ENCODE results near the gene MVP.
"Not testable (repeated sequence)": the region's sequence is repeated elsewhere in the genome, so short reads cannot be mapped to it uniquely, and the experiment has no call there.

Gene MVP

DNA sequence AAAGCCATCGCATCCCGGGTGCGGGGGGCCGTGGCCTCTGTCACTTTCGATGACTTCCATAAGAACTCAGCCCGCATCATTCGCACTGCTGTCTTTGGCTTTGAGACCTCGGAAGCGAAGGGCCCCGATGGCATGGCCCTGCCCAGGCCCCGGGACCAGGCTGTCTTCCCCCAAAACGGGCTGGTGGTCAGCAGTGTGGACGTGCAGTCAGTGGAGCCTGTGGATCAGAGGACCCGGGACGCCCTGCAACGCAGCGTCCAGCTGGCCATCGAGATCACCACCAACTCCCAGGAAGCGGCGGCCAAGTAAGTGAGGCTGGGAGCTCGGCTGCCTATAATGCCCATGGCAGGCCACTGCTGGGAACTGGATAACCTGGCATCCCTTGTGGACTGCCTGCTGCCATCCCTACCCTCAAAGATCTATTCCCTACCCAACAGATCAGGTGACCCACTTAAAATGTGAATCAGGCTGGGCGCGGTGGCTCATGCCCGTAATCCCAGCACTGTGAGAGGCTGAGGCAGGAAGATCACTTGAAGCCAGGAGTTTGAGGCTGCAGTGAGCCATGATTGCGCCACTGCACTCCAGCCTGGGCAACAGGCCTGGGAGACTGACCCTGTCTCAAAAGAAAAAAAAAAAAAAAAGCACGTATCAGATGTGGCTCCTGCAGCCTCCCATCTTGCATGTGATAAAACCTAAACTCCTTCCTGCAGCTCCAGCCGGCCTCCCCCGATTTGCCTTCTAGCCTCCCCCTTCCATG is 24.5 kb downstream of the MVP start:
- DNase-seq, result no peak

- DNase-seq, result no peak
Observed at GRCh38 chr16:29845656-29846055, 25.4 kb downstream of the MVP start.

GRCh38 chr16:29848420-29849297 is 28.4 kb downstream of the MVP start:
- peak; percentile 90 for DNase-seq

DNA sequence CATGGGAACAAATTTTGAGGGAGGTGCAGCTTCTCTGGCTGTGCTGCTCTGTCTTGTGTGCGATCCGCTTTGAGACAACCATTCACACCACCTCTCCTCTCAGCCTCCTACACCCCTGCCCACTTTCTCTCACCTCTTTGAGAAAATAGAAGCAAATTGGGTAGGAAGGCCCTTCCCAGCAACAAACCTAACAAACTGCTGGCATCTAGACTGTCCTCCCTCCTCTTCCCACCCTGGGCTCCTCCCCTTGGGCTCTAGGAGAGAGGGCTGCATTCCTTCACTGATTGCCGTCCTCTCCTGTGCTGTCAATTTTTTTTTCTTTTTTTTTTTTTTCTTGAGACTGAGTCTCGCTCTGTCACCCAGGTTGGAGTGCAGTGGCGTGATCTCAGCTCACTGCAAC is 29.2 kb downstream of the MVP start:
- DNase-seq, result no peak

DNA sequence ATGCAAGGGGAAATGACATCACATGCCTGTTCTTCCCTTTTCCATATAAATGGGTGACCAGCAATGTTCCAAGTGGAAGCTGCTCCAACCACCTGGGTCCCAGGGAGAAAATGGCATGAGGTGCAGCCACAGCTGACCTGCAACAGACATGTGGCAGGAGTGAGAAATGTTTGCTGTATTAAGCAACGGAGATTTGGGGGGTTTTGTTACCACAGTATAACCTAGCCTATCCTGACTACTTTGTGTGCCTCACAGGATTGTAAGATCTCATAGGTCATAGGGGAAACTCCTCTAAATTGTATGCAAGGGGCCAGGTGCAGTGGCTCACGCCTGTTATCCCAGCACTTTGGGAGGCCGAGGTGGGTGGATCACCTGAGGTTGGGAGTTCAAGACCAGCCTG is 30.7 kb downstream of the MVP start:
- no peak for DNase-seq

GRCh38 chr16:29852654-29853053 is 32.4 kb downstream of the MVP start:
- DNase-seq, result no peak

- DNase-seq, result no peak
Observed at GRCh38 chr16:29854520-29855100, 34.3 kb downstream of the MVP start.

GRCh38 chr16:29857133-29857760 is 37.0 kb downstream of the MVP start:
- no peak for DNase-seq

DNA sequence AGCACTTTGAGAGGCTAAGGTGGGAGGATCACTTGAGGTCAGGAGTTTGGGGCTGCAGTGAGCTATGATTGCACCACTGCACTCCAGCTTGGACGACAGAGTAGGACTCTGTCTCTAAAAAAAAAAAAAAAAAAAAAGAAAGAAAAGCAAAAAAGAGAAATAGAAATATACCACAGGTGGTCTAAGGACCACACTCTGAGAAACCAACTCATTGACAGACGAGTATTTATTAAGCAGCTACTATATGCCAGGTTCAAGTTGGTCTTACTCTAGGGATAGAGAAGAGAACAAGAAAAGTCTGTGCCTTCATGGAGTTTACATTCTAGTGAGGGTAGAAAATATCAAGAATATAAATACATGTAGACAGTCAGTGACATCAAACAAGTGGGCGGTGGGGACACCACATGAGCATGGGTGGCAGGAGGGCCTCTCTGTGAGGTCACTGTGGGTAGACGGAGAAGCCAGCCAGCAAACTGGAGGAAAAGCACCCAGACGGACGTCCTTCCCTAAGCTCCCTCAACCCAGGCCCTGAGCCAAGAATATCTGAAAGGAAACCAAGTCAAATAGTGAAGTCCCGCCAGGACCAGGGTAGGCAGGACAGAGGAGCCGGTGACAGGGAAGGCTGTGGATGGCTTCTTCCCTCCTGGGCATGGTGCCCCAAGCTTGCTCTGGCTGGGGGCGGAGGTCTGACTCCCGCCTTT is 38.0 kb downstream of the MVP start:
- no peak for DNase-seq

GRCh38 chr16:29858974-29859373 is 38.7 kb downstream of the MVP start:
- DNase-seq, result no peak

GRCh38 chr16:29860218-29860617 is 40.0 kb downstream of the MVP start:
- DNase-seq, result no peak

GRCh38 chr16:29862383-29862883 is 42.2 kb downstream of the MVP start:
- DNase-seq, result no peak

DNA sequence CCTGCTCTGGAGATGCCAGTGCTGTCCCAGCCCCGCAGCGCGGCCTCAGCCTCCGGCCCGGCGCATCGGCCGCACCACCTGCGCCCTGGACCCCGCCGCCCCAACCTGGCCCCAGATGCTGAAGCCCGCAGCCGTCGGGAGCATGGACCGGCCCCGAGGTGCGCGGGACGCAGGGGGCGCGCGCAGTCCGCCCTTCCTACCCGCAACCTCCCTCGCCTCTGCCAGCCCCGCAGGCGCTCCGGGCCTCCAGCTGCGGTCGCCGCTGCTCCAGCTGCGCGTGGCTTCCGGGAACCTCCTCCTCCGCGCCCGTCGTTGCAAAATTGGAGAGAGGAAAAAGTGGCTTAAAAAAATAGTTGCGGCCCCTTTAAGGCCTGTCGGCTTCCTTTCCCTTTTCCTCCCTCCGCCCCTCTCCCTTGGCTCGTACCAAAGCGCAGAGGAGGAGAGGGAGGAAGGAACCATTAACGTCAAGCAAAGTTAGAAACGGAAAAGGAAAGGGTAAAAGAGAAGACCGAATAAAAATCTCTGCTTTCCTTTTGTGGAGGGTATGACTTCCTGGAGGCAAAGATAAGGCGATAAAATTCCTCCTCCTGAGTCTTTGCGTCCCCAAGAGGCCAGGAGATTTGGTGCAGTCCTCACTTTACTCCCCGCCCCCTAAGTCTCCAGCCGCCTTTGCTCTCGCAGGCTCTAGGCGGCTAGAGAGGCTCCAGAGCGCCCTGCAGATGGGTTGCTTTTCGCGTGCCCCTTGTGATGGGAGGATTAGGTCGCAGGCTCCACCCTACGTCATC is 42.8 kb downstream of the MVP start, which contains the start of gene CDIPT:
Gene CDIPT (minus strand): TSS at position 343 of the 785 bp plus-strand sequence. CDS start 369 bp downstream, outside the sequence.
- DNase-seq, result peak; percentile 95

DNA sequence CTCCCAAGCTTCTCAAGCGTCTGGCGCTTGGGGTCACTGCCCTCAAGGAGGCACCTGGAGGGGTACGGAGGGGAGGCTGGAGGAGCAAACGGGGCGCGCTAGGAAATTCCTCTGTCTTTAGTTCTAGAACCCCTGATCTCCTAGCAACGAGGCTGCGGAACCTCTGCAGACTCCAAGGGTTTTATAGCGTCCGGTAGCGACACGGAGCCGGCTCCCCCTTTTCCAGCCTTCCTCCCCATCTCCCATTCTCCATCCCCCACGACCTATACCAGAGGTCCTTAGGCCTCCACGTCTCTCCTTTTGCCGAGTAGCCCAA is 43.4 kb downstream of the MVP start:
- DNase-seq, result no peak

DNA sequence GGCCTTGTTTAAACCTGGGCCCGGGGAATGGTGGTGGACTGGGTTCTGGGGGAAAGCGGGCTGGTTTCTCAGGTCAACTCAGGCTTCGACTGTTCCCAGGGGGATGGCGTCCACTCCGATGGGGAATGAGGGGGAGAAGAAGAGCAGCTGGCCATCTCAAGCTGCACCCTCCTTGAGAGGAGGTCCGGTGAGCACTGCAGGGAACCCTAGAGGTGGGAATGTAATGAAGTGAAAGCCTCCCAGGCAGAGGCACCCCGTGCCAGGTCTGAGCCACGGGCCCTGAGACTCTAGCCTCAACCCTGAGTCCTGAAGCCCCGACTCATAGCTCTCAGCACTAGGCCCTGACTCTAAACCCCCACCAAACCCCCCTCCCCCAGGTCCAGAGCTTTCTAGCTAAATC is 43.9 kb downstream of the MVP start:
- no peak for DNase-seq

DNA sequence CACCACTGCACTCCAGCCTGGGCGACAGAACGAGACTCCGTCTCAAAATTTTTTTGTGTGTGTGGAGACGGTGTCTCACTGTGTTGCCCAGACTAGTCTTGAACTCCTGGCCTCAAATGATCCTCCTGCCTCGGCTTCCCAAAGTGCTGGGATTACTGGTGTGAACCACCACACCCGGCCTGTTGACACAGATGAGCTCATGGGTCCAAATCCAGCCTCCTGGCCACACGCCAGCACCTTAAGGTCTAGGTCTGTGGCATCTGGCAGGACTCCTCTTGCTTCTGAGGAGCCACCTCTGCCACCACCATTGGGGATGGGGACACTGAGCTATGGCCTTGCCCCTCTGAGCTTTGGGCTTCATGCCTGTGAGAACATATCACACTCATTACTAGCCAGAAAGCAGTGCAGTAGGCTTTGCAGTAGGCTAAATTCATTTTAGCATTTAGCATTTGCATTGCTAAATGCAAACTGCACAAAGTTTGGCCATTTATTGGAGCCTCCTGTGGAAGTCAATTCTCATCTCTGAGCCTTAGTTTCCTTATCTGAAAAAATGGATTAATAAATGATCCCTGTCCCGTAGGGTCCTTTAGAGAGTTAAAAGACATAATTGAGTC is 48.2 kb downstream of the MVP start:
- no peak for DNase-seq

DNA sequence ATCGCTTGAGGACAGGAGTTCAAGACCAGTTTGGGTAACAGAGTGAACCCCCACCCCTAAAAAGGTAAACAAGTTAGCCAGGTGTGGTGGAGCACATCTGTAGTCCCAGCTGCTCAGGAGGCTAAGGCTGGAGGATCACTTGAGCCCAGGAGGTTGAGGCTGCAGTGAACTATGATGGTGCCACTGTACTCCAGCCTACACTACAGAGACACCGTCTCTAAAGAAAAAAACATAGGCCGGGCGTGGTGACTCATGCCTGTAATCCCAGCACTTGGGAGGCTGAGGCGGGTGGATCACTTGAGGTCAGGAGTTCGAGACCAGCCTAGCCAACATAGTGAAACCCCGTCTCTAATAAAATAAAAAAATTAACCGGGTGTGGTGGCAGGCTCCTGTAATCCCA is 48.8 kb downstream of the MVP start:
- DNase-seq, result not testable (repeated sequence)

DNA sequence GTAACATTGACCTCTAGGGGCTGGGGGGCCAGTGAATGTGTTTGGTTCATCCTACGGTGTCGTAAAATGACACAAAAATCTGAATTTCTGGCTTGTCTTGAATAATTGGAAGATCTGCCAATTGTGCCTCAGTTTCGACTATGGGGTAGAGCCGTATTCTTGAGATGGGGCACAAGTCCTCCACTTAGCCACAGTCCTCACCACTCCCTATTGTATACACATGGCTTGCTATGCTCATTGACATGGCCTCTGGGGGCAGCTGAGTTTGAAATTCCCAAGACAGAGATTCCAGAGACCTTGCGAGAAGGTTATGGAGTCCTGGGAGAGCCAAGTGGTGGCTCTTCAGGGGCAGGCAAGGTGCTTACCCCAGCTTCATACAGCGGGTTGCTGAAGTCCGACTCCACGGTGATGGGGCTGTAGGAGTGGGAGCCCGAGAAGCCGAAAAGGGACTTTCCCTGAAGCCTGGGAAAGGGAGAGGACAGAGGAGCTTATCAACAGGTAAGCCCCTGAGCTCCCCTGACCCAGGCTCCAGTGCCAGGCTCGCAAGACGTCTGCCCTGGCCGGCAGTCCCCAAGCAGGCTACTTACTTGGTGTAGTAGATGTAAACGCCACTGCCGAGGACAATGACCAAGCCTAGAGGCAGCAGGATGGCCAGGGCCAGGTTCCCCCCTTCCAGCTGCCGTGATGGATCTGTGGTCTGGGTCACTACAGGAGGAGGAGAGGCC is 51.7 kb downstream of the MVP start:
- no peak for DNase-seq

DNA sequence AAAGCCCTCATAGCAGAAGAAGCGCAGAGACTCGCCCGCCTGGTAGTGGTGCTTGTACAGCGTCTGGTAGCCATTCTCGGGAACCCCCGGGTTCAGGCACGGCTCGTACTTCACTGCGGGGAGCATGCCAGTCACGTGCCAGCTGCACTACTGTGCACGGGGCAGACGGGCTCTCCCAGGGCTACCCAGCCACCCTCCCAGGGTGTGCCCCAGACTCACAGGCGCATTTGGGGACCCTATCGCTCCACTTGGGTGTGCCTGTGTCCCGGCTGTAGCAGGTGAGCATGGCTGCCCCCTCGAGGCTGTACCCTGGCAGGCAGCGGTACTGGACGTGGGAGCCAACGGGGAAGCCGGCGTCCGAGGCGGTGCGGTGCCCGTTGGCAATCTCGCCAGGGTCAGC is 53.1 kb downstream of the MVP start:
- DNase-seq, result no peak

DNA sequence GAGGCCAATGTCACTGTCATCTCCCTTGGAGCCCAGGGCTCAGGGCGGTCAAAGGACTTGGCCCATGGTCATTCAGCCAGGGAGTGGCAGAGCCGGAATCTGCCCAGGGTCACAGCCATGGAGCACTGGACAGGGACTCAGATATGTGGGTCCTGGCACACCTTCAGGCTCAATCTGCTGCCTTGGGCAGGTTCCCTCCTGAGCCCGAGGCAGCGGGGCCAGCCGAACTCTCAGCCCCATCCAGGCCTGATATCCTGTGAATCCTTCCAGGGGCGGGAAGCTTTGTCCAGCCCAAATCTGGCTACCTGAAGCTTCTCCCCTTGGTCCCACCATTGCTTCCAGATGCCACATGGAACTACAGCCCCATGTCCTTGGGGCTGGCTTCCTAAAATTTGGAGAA is 54.9 kb downstream of the MVP start:
- DNase-seq, result no peak

GRCh38 chr16:29876217-29876593 is 55.9 kb downstream of the MVP start:
- peak; percentile 34 for DNase-seq
